ENCODE data around the gene DOCK2.

DOCK2 gene

GRCh38 chr5:169970911-169971765 lies 334.1 kb downstream of the DOCK2 start:
- Histone ChIP-seq H3K4me1 (ENCODE audit: control insufficient read depth, insufficient read depth, low read length) (no peaks in the 10 kb centered on the region), H3K27ac (ENCODE audit: low read depth, low read length) (no peak overlapping the region), H3K4me3 (ENCODE audit: low read length) (no peak overlapping the region), H3K27me3 (ENCODE audit: control insufficient read depth, insufficient read depth, low read length) (no peaks in the 10 kb centered on the region), H3K36me3 (ENCODE audit: control insufficient read depth, insufficient read depth, low read length) (no peaks in the 10 kb centered on the region), H3K9ac (ENCODE audit: low read length) (no peak overlapping the region)

GRCh38 chr5:169971780-169972179 lies 334.7 kb downstream of the DOCK2 start:
- H3K27me3 ChIP-seq (ENCODE audit: control insufficient read depth, insufficient read depth, low read length): no peaks in the 10 kb centered on the region
- no peak overlapping the region for H3K4me3 ChIP-seq (ENCODE audit: low read length)
- no peak overlapping the region for H3K27ac ChIP-seq (ENCODE audit: low read depth, low read length)
- H3K9ac ChIP-seq (ENCODE audit: low read length): no peak overlapping the region
- no peaks in the 10 kb centered on the region for H3K4me1 ChIP-seq (ENCODE audit: control insufficient read depth, insufficient read depth, low read length)
- no peaks in the 10 kb centered on the region for H3K36me3 ChIP-seq (ENCODE audit: control insufficient read depth, insufficient read depth, low read length)

GRCh38 chr5:169973056-169973455 lies 336.0 kb downstream of the DOCK2 start:
- Histone ChIP-seq H3K36me3 (ENCODE audit: control insufficient read depth, insufficient read depth, low read length) (no peaks in the 10 kb centered on the region), H3K9ac (ENCODE audit: low read length) (no peak overlapping the region), H3K27me3 (ENCODE audit: control insufficient read depth, insufficient read depth, low read length) (no peaks in the 10 kb centered on the region), H3K4me3 (ENCODE audit: low read length) (no peak overlapping the region), H3K27ac (ENCODE audit: low read depth, low read length) (no peak overlapping the region), H3K4me1 (ENCODE audit: control insufficient read depth, insufficient read depth, low read length) (no peaks in the 10 kb centered on the region)

- H3K4me1 ChIP-seq (ENCODE audit: control insufficient read depth, insufficient read depth, low read length): no peaks in the 10 kb centered on the region
- no peak overlapping the region for H3K27ac ChIP-seq (ENCODE audit: low read depth, low read length)
- no peaks in the 10 kb centered on the region for H3K36me3 ChIP-seq (ENCODE audit: control insufficient read depth, insufficient read depth, low read length)
- H3K4me3 ChIP-seq (ENCODE audit: low read length): no peak overlapping the region
- no peaks in the 10 kb centered on the region for H3K27me3 ChIP-seq (ENCODE audit: control insufficient read depth, insufficient read depth, low read length)
- no peak overlapping the region for H3K9ac ChIP-seq (ENCODE audit: low read length)
Observed at GRCh38 chr5:169974121-169974770, 337.2 kb downstream of the DOCK2 start.

GRCh38 chr5:169978714-169979113 lies 341.6 kb downstream of the DOCK2 start:
- Histone ChIP-seq H3K4me1 (ENCODE audit: control insufficient read depth, insufficient read depth, low read length) (no peaks in the 10 kb centered on the region), H3K4me3 (ENCODE audit: low read length) (no peak overlapping the region), H3K36me3 (ENCODE audit: control insufficient read depth, insufficient read depth, low read length) (no peaks in the 10 kb centered on the region), H3K27me3 (ENCODE audit: control insufficient read depth, insufficient read depth, low read length) (no peaks in the 10 kb centered on the region), H3K27ac (ENCODE audit: low read depth, low read length) (no peak overlapping the region), H3K9ac (ENCODE audit: low read length) (no peak overlapping the region)

GRCh38 chr5:169979871-169980270 lies 342.8 kb downstream of the DOCK2 start:
- Histone ChIP-seq H3K9ac (ENCODE audit: low read length) (no peak overlapping the region), H3K4me3 (ENCODE audit: low read length) (no peak overlapping the region), H3K36me3 (ENCODE audit: control insufficient read depth, insufficient read depth, low read length) (no peaks in the 10 kb centered on the region), H3K27me3 (ENCODE audit: control insufficient read depth, insufficient read depth, low read length) (no peaks in the 10 kb centered on the region), H3K4me1 (ENCODE audit: control insufficient read depth, insufficient read depth, low read length) (no peaks in the 10 kb centered on the region), H3K27ac (ENCODE audit: low read depth, low read length) (no peak overlapping the region)

- H3K36me3 ChIP-seq (ENCODE audit: control insufficient read depth, insufficient read depth, low read length): no peaks in the 10 kb centered on the region
- H3K9ac ChIP-seq (ENCODE audit: low read length): no peak within 1 kb of the TSS
- H3K27me3 ChIP-seq (ENCODE audit: control insufficient read depth, insufficient read depth, low read length): no peaks in the 10 kb centered on the region
- no peaks in the 10 kb centered on the region for H3K4me1 ChIP-seq (ENCODE audit: control insufficient read depth, insufficient read depth, low read length)
- no peak within 1 kb of the TSS for H3K27ac ChIP-seq (ENCODE audit: low read depth, low read length)
- no peak within 1 kb of the TSS for H3K4me3 ChIP-seq (ENCODE audit: low read length)
Observed at GRCh38 chr5:169980418-169981053, 343.5 kb downstream of the DOCK2 start, which contains the start of gene INSYN2B. Gene INSYN2B (minus strand): TSS chr5:169980495. CDS start chr5:169883898, 96,597 bp downstream.

GRCh38 chr5:169988206-169988605 lies 351.1 kb downstream of the DOCK2 start:
- H3K4me3 ChIP-seq (ENCODE audit: low read length): no peak overlapping the region
- H3K27me3 ChIP-seq (ENCODE audit: control insufficient read depth, insufficient read depth, low read length): no peaks in the 10 kb centered on the region
- peaks cover 2% of the 10 kb centered on the region for H3K36me3 ChIP-seq (ENCODE audit: control insufficient read depth, insufficient read depth, low read length)
- no peak overlapping the region for H3K27ac ChIP-seq (ENCODE audit: low read depth, low read length)
- no peaks in the 10 kb centered on the region for H3K4me1 ChIP-seq (ENCODE audit: control insufficient read depth, insufficient read depth, low read length)
- no peak overlapping the region for H3K9ac ChIP-seq (ENCODE audit: low read length)

- H3K9ac ChIP-seq (ENCODE audit: low read length): no peak overlapping the region
- peaks cover 2% of the 10 kb centered on the region for H3K36me3 ChIP-seq (ENCODE audit: control insufficient read depth, insufficient read depth, low read length)
- no peaks in the 10 kb centered on the region for H3K27me3 ChIP-seq (ENCODE audit: control insufficient read depth, insufficient read depth, low read length)
- no peak overlapping the region for H3K4me3 ChIP-seq (ENCODE audit: low read length)
- H3K4me1 ChIP-seq (ENCODE audit: control insufficient read depth, insufficient read depth, low read length): no peaks in the 10 kb centered on the region
- H3K27ac ChIP-seq (ENCODE audit: low read depth, low read length): no peak overlapping the region
Observed at GRCh38 chr5:169988947-169989346, 351.9 kb downstream of the DOCK2 start.

GRCh38 chr5:169989365-169989764 lies 352.3 kb downstream of the DOCK2 start:
- H3K4me1 ChIP-seq (ENCODE audit: control insufficient read depth, insufficient read depth, low read length): no peaks in the 10 kb centered on the region
- no peak overlapping the region for H3K4me3 ChIP-seq (ENCODE audit: low read length)
- H3K36me3 ChIP-seq (ENCODE audit: control insufficient read depth, insufficient read depth, low read length): peaks cover 2% of the 10 kb centered on the region
- H3K9ac ChIP-seq (ENCODE audit: low read length): no peak overlapping the region
- H3K27me3 ChIP-seq (ENCODE audit: control insufficient read depth, insufficient read depth, low read length): no peaks in the 10 kb centered on the region
- no peak overlapping the region for H3K27ac ChIP-seq (ENCODE audit: low read depth, low read length)

- no peaks in the 10 kb centered on the region for H3K27me3 ChIP-seq (ENCODE audit: control insufficient read depth, insufficient read depth, low read length)
- H3K4me3 ChIP-seq (ENCODE audit: low read length): no peak overlapping the region
- H3K36me3 ChIP-seq (ENCODE audit: control insufficient read depth, insufficient read depth, low read length): peaks cover 2% of the 10 kb centered on the region
- H3K27ac ChIP-seq (ENCODE audit: low read depth, low read length): no peak overlapping the region
- H3K4me1 ChIP-seq (ENCODE audit: control insufficient read depth, insufficient read depth, low read length): no peaks in the 10 kb centered on the region
- H3K9ac ChIP-seq (ENCODE audit: low read length): no peak overlapping the region
Observed at GRCh38 chr5:169991115-169991869, 354.2 kb downstream of the DOCK2 start.

Data from rectal smooth muscle tissue (tissue), 1 donor.